GM19468 (cell line): ENCODE measurements around the gene MAN2A1.

Source experiments
- ATAC-seq: cut with Tn5 transposase; IDR thresholded peaks from one replicate; pipeline ENCODE4 v1.9.1; 2021; ENCODE audit warnings: mild to moderate bottlenecking, moderate library complexity, moderate number of reproducible peaks; ENCODE audit not compliant: unreplicated experiment; ENCODE audit errors: extremely low read depth

Gene MAN2A1

GRCh38 chr5:109852371-109853155, 162.8 kb downstream of the MAN2A1 start:
- ATAC-seq: no peak

GRCh38 chr5:109853377-109853776, 163.7 kb downstream of the MAN2A1 start:
- no peak for ATAC-seq

GRCh38 chr5:109855056-109855455, 165.3 kb downstream of the MAN2A1 start:
- ATAC-seq: no peak

- ATAC-seq: no peak
Measured at GRCh38 chr5:109857405-109858031, 167.8 kb downstream of the MAN2A1 start.

- ATAC-seq: no peak
Measured at GRCh38 chr5:109859537-109859936, 169.8 kb downstream of the MAN2A1 start.

DNA sequence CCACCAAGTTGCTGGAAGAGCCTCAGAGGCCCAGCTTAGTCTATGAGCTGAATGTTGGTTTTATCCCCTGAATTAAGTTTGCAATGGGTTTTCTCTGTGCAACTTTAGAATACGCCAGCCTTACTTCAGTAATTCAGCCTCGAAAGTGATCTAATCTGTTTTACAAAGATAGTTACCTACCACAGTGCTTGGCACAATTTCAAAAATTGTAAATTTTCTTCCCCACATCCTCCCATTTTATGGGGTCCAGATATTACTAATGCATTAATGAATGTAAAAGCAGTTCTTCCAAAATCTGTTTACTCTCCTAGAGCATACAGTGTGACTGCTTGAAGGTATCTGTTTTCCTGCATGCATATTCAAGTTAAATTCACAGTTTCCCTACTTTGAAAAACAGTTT, 172.6 kb downstream of the MAN2A1 start:
- no peak for ATAC-seq

DNA sequence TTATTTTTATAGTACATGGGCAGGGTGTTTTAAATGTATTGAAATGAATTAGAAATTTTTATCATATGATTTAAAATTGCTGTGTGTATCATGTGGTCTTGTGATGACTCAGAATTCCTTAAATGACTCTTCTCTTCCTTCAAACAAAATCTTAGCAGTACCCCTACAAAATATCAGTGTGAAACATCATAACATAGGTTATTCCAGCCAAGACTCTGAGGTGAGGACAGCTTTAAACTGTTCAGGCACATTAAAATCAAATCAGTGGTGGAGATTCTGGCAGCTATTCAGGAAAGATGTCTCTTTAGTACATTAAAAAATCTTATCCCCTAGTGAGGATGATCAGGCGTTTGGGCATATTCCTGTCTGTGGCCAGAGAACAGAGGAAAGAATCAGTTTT, 174.0 kb downstream of the MAN2A1 start:
- no peak for ATAC-seq

DNA sequence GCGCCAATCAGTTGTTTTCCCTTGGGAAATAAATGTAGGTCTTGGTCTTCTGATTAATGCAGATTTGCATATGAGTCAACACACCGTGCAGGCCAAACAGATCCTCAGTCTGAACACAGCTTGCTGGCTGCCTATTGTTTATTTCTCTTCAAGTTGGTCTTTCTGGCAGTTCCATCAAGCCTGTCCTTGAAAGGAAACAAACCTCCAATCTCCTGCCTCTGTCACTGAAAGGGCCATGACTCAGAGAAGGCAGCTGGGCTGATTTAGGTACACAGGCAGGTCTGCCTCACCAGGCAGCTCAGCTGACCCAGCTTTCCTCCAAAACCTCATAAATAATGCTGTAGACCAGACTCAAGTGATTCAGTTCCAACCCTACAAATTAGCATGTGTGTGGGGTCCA, 175.9 kb downstream of the MAN2A1 start:
- no peak for ATAC-seq

GRCh38 chr5:109866051-109866450, 176.3 kb downstream of the MAN2A1 start:
- no peak for ATAC-seq

DNA sequence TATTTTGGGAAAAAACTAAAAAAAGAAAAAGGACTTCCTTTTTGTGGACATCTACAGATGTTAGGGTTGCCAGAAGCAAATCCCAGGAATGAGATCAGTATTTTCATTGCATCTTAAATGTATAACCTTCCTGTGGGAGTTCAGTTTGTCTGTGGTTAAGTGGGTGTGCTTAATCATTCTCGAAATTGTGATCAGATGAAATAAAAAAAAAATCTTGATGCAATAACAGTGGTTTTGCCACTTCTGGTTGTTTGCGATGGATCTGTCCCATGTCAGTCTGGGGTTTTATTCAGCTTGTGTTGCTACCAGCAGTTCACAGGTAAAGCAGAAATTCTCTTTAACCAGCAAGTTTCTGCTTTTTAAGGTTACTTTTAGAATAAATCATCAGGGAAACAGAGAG, 179.0 kb downstream of the MAN2A1 start:
- ATAC-seq: no peak

DNA sequence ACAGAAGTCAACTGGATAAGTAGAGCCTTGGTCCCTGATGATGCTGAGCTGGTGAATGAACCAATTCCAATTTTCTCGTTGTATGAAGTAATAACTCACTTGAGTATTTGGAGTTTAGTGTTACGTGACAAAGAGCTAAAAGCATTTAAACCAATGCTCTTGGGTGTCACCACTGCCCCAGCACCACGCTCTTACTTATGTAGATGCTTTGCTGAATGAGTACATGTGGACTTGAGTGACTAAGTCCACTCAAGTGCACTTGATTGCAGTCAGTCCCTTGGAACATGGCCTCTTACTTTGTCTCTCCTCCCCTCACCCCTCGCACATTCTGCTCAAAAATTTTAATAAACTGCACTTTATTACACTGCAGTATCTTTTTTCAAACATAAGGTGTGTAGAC, 184.0 kb downstream of the MAN2A1 start:
- ATAC-seq: no peak

DNA sequence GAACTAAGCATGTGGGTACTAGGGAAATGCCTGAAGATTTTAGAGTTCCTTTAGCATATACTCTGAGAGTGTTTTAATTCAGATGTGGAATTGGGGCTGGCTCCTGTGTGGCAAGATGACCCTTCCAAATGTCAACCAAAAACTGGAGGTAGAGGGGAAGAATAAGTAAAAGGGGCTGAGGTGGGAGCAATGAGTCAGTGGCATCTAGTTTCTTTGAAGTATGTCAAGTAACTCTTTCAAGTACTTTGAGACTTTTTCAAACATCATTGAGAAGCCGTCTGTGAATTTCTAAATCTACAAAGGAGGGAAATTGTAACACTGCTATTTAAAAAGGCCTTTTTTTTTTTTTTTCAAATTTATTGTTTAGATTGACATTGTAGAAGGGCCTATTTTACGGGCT, 184.4 kb downstream of the MAN2A1 start:
- no peak for ATAC-seq

GRCh38 chr5:109876030-109876725, 186.5 kb downstream of the MAN2A1 start:
- no peak for ATAC-seq

DNA sequence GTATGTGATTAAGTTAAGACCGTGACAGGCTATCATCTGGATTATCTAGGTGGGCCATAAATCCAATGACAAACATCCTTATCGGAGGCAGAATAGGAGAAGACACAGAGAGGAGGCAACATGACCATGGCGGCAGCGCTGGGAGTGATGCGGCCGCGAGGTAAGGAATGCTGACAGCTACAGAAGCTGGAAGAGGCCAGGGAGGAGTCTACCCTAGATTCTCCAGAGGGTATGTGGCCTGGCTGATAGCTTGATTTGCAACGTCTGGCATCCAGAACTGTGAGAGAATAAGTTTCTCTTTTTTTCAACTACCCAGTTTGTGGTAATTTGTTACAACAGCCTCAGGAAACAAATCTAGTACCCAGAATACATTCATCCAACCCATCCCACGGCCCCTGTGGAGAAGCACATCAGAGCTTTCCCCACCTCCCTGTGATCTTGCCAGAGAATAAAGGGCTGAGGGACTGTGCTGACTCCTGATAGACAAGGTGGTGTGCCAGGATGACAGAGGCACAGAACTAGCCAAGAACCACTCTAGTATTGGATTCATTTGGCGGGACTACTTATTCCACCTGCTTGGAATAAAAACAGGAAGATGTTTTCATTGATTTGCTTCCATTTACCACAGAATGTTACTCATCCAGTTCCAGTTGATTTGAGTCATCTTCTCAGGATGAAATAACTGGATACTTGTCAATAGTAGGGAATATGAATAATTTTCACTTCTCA, 187.4 kb downstream of the MAN2A1 start:
- no peak for ATAC-seq

GRCh38 chr5:109877670-109878045, 187.9 kb downstream of the MAN2A1 start:
- ATAC-seq: no peak

GRCh38 chr5:109878887-109879286, 189.2 kb downstream of the MAN2A1 start:
- ATAC-seq: no peak

DNA sequence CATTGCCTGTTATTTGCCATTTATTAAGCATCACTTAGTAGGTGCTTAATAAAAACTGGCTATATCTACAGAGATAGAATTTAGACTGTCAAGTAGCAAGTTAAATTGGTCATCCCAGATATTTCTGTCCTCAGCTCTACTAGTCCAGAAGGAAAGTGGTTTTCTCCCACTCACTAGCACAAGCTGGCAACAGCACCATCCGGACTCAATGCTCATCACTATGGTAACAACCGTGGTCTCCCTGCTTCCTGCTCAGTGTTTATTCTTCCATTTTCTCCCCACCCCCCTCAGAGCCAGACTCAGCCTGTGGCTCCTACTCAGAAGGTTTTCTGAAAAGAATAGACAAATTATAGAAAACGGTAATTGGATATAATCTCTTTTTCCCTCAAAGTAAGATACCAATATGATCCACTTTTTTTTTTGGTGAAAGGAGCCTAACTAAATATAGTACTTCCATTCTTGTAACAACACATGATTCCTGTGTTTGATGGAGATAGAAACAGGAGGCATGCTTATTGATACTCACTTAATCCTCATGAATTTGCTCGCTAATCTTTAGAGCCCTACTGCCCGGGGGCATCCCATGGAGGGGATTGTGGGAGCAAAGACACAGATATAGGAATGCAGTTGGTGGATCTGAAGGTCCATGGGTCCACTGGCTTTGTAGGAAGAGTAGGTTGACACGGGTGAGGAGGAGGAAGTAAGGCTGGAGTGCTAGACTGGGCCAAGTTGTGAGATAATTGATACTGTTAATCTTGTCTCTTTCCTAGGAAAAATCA, 191.4 kb downstream of the MAN2A1 start:
- ATAC-seq: no peak

DNA sequence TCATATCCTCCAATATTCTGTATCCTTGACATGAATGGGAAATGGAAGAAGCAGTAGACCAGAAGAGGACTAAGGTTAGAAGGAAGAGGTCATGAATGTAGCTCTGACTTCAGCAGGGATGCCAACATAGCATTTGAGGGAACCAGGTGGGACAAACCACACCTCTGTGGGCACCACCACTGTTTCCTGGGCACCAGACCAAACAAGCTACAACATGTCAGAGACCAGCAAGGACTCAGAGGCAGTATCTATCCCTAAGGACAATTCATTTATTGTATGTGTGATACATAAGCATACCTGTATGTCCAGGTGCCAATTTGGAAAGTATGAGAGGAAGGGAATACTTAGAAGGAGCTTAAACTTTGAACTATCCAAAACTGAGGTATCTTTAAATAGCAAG, 192.8 kb downstream of the MAN2A1 start:
- no peak for ATAC-seq

GRCh38 chr5:109884676-109885075, 194.9 kb downstream of the MAN2A1 start:
- ATAC-seq: no peak

- no peak for ATAC-seq
Measured at GRCh38 chr5:109885205-109885604, 195.5 kb downstream of the MAN2A1 start.
